HG03558 (cell line): ENCODE data around the gene ETV1.

Experiments used
- ATAC-seq: cut with Tn5 transposase; IDR thresholded peaks from one replicate; pipeline ENCODE4 v1.9.1; 2021; ENCODE audit warnings: moderate number of reproducible peaks; ENCODE audit not compliant: unreplicated experiment; ENCODE audit errors: extremely low read depth

ETV1 gene

DNA sequence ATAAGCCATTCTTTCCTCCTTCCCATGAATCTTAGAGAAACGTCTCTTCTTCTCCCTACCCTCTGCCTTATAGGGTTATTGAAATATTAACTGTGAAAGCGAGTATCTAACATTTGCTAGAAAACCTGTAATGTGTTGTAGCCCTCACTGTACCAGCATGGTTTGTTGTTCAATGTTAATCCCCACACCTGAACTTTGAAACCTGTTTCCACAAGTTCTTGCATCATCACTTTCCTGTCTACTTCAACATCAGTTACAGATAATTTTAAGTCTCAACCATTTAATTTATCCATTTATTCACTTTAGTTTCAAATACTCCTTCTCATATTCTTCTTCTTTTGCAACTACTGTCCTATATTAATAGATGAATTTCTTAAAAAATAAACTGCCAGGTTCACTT is 148.2 kb downstream of the ETV1 start:
- ATAC-seq = no peak
